SU-DHL-6 (cell line): ENCODE measurements around the gene ZNF609.

Experiments
- H2AFZ ChIP-seq: fragments of 200-600 bp; sonication (generic); 2 replicates; pipeline ENCODE4 v1.6.1; 2014; ENCODE audit warnings: low read depth, mild to moderate bottlenecking, moderate library complexity, mixed read lengths, antibody characterized with exemption, low read length; ENCODE audit not compliant: severe bottlenecking
- H3F3A ChIP-seq: fragments of 200-600 bp; shearing (Covaris generic); 2 replicates; pipeline ENCODE4 v1.6.0; 2016; ENCODE audit warnings: antibody characterized with exemption, mild to moderate bottlenecking; ENCODE audit not compliant: insufficient read depth
- H3K27ac ChIP-seq: fragments of 200-600 bp; sonication (generic); 2 replicates; pipeline ENCODE4 v1.5.1; 2016; ENCODE audit warnings: low read depth, mild to moderate bottlenecking, low read length, moderate library complexity, mixed read lengths
- H3K27me3 ChIP-seq: fragments of 200-600 bp; sonication (generic), shearing (Covaris generic); 2 replicates; pipeline ENCODE4 v1.6.0; 2014; ENCODE audit warnings: mild to moderate bottlenecking, low read length
- H3K36me3 ChIP-seq: fragments of 200-600 bp; sonication (generic); 2 replicates; pipeline ENCODE4 v1.6.1; 2014; ENCODE audit warnings: mild to moderate bottlenecking, low read length, mixed read lengths
- H3K4me2 ChIP-seq: fragments of 300-600, 200-600 bp; shearing (Covaris generic), sonication (generic); 2 replicates; pipeline ENCODE4 v1.6.0; 2014; ENCODE audit warnings: low read length, low read depth, mild to moderate bottlenecking; ENCODE audit not compliant: poor library complexity, severe bottlenecking
- H3K4me3 ChIP-seq: fragments of 200-600 bp; sonication (generic); 2 replicates; pipeline ENCODE4 v1.5.1; 2014; ENCODE audit warnings: antibody characterized with exemption, low read length, mild to moderate bottlenecking, mixed read lengths; ENCODE audit not compliant: insufficient read depth, poor library complexity, severe bottlenecking
- H3K79me2 ChIP-seq: fragments of 200-600 bp; sonication (generic); 2 replicates; pipeline ENCODE4 v1.6.1; 2014; ENCODE audit warnings: mild to moderate bottlenecking, low read length, moderate library complexity; ENCODE audit not compliant: insufficient read depth
- H3K9ac ChIP-seq: fragments of 200-600 bp; sonication (generic); 2 replicates; pipeline ENCODE4 v1.7.0; 2014; ENCODE audit warnings: mild to moderate bottlenecking, low read length
- H3K9me2 ChIP-seq: fragments of 200-600 bp; sonication (generic); replicated peaks from 2 replicates; pipeline ENCODE4 v1.6.1; 2014; ENCODE audit warnings: low read length; ENCODE audit not compliant: insufficient read depth
- H3K9me3 ChIP-seq: fragments of 200-600 bp; sonication (generic); 2 replicates; pipeline ENCODE4 v1.6.1; 2014; ENCODE audit warnings: low read length, mixed read lengths; ENCODE audit not compliant: insufficient read depth
- H4K20me1 ChIP-seq: fragments of 200-600 bp; sonication (generic); 2 replicates; pipeline ENCODE4 v1.6.1; 2014; ENCODE audit warnings: low read depth, mild to moderate bottlenecking, antibody characterized with exemption, low read length, moderate library complexity, mixed read lengths
- CTCF ChIP-seq: fragments of 200-600 bp; sonication (generic); IDR thresholded peaks from one replicate; pipeline ENCODE4 v1.5.1; 2017; ENCODE audit warnings: antibody characterized with exemption, mild to moderate bottlenecking, low read length, moderate library complexity; ENCODE audit not compliant: insufficient read depth, poor library complexity, severe bottlenecking
- EZH2phosphoT487 ChIP-seq: fragments of 200-600 bp; sonication (generic), shearing (Covaris generic); conservative IDR thresholded peaks from 2 replicates; pipeline ENCODE4 v1.6.1; 2018; ENCODE audit warnings: mild to moderate bottlenecking, antibody characterized with exemption, low read length, moderate library complexity, mixed read lengths

ZNF609 gene

GRCh38 chr15:64690578-64691296 is 230.4 kb downstream of the ZNF609 start:
- H3K4me3 ChIP-seq, result no peak overlapping the region
- no peaks in the 10 kb centered on the region for H3K27me3 ChIP-seq
- no peak for TF ChIP-seq CTCF
- H3K79me2 ChIP-seq, result peaks cover 6% of the 10 kb centered on the region
- H3K27ac ChIP-seq, result no peak overlapping the region
- no peak overlapping the region for H2AFZ ChIP-seq
- no peaks in the 10 kb centered on the region for H3F3A ChIP-seq
- H4K20me1 ChIP-seq, result no peaks in the 10 kb centered on the region
- no peaks in the 10 kb centered on the region for H3K9me3 ChIP-seq
- H3K9ac ChIP-seq, result no peak overlapping the region
- H3K36me3 ChIP-seq, result no peaks in the 10 kb centered on the region
- H3K4me2 ChIP-seq, result no peak overlapping the region
- H3K9me2 ChIP-seq, result no peaks in the 10 kb centered on the region

- no peak for TF ChIP-seq EZH2phosphoT487
- TF ChIP-seq CTCF, result no peak
- no peaks in the 10 kb centered on the region for H4K20me1 ChIP-seq
- 0 out of 2 replicates have a peak, but pooled peaks cover 4% of the 10 kb centered on the region for H3F3A ChIP-seq
- no peak overlapping the region for H3K4me3 ChIP-seq
- no peak overlapping the region for H2AFZ ChIP-seq
- no peaks in the 10 kb centered on the region for H3K36me3 ChIP-seq
- no peaks in the 10 kb centered on the region for H3K9me2 ChIP-seq
- H3K9me3 ChIP-seq, result no peaks in the 10 kb centered on the region
- H3K9ac ChIP-seq, result no peak overlapping the region
- H3K4me2 ChIP-seq, result no peak overlapping the region
- H3K79me2 ChIP-seq, result peaks cover 11% of the 10 kb centered on the region
- H3K27me3 ChIP-seq, result no peaks in the 10 kb centered on the region
- no peak overlapping the region for H3K27ac ChIP-seq
These were observed 231.7 kb downstream of the ZNF609 start for GRCh38 chr15:64691896-64692565.

DNA sequence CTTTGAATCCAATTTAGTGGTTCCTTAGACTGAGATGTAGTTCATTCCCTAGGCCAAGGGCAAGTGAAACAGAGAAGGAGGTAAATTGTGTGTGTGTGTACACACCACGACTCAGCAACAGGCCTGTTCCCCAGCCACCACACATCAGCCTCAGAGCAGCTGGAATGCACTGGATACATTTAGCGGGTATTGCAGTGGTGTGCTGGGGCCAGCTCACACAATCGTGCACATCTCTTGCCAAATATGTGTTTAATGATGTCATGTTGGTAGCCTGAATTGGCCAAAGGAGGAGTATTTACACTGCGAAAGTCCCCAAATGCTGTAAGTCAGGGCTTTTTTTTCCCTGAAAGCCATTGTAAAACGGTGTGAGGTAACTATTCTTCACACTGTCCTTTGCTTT is 232.8 kb downstream of the ZNF609 start:
- no peaks in the 10 kb centered on the region for H3K27me3 ChIP-seq
- no peaks in the 10 kb centered on the region for H3K36me3 ChIP-seq
- H3K9me3 ChIP-seq, result no peaks in the 10 kb centered on the region
- peaks cover 4% of the 10 kb centered on the region; the same call in 1 of the 2 replicates for H3F3A ChIP-seq
- H3K27ac ChIP-seq, result no peak overlapping the region
- no peak overlapping the region for H3K4me2 ChIP-seq
- TF ChIP-seq EZH2phosphoT487 (no peak), CTCF (no peak)
- H3K9me2 ChIP-seq, result no peaks in the 10 kb centered on the region
- H3K4me3 ChIP-seq, result no peak overlapping the region
- H4K20me1 ChIP-seq, result 0 out of 2 replicates have a peak, but pooled peaks cover 5% of the 10 kb centered on the region
- H3K79me2 ChIP-seq, result peaks cover 22% of the 10 kb centered on the region
- H3K9ac ChIP-seq, result no peak overlapping the region
- H2AFZ ChIP-seq, result no peak overlapping the region
